GM12878 (cell line): Measurements from ENCODE around the gene AP3M1.

ENCODE experiments used
- BACH1 ChIP-seq: fragments of 450-650 bp; IDR thresholded peaks from 2 replicates; pipeline ENCODE4 v1.6.1; 2017; ENCODE audit warnings: mild to moderate bottlenecking, borderline replicate concordance
- GABPA ChIP-seq: IDR thresholded peaks from 2 replicates; pipeline ENCODE4 v1.6.1; 2014; ENCODE audit warnings: antibody characterized with exemption, low read depth, mild to moderate bottlenecking, inconsistent platforms
- RAD21 ChIP-seq: IDR thresholded peaks from 2 replicates; pipeline ENCODE4 v1.6.1; 2011; ENCODE audit warnings: mild to moderate bottlenecking, low read depth, low read length, moderate library complexity; ENCODE audit not compliant: insufficient read depth
- TF ChIP-seq, protein P1 (sequence below), 3 experiments: IDR thresholded peaks in 2 of 3; conservative IDR thresholded peaks in 1 of 3; 2 replicates each; pipeline ENCODE4 v1.5.1; 2011; ENCODE audit warnings: low read depth in 3 of 3, low read length in 3 of 3, mild to moderate bottlenecking in 3 of 3, control low read depth in 2 of 3, moderate library complexity in 2 of 3, inconsistent platforms in 1 of 3, mixed read lengths in 1 of 3; ENCODE audit not compliant: control insufficient read depth in 2 of 3, insufficient read depth in 1 of 3; ENCODE audit errors: extremely low read depth in 1 of 3
- TF ChIP-seq, protein P2 (sequence below): IDR thresholded peaks from 2 replicates; pipeline ENCODE4 v1.6.1; 2012; ENCODE audit warnings: low read depth, low read length, improper control_type of control experiment

- TF ChIP-seq RAD21 (no peak), GABPA (no peak), BACH1 (no peak)
- TF ChIP-seq, protein P1, sequence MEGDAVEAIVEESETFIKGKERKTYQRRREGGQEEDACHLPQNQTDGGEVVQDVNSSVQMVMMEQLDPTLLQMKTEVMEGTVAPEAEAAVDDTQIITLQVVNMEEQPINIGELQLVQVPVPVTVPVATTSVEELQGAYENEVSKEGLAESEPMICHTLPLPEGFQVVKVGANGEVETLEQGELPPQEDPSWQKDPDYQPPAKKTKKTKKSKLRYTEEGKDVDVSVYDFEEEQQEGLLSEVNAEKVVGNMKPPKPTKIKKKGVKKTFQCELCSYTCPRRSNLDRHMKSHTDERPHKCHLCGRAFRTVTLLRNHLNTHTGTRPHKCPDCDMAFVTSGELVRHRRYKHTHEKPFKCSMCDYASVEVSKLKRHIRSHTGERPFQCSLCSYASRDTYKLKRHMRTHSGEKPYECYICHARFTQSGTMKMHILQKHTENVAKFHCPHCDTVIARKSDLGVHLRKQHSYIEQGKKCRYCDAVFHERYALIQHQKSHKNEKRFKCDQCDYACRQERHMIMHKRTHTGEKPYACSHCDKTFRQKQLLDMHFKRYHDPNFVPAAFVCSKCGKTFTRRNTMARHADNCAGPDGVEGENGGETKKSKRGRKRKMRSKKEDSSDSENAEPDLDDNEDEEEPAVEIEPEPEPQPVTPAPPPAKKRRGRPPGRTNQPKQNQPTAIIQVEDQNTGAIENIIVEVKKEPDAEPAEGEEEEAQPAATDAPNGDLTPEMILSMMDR (IDR thresholded peaks at IDR 0.05 in 2 of 3, conservative IDR thresholded peaks at IDR 0.05 in 1 of 3; ENCODE audit: control insufficient read depth in 2 of 3, extremely low read depth in 1 of 3, insufficient read depth in 1 of 3, low read depth in 3 of 3, low read length in 3 of 3) = no peak
- TF ChIP-seq, protein P2, sequence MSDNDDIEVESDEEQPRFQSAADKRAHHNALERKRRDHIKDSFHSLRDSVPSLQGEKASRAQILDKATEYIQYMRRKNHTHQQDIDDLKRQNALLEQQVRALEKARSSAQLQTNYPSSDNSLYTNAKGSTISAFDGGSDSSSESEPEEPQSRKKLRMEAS = no peak
These were observed 48.7 kb upstream of the AP3M1 start for GRCh38 chr10:74199315-74199714.
